Metanephros (tissue), 2 donors: ENCODE measurements around the gene SRRM5. TPM values are rescaled to one million over a fixed set of nuclear protein-coding genes. Genes with fewer than 3 reads are reported as not detected.

Experiments used
- small RNA-seq: library from RNA; depleted of rRNA; stranded (forward); fragments of <200 nt; gene quantifications from one replicate; pipeline ENCODE3, GENCODE V24; 2014; ENCODE audit warnings: low replicate concordance
- total RNA-seq: library from RNA; depleted of rRNA; stranded (reverse); fragments of >200 nt; gene quantifications from one replicate; pipeline ENCODE4 v1.2.3, GENCODE V29; 2014

Gene SRRM5, protein sequence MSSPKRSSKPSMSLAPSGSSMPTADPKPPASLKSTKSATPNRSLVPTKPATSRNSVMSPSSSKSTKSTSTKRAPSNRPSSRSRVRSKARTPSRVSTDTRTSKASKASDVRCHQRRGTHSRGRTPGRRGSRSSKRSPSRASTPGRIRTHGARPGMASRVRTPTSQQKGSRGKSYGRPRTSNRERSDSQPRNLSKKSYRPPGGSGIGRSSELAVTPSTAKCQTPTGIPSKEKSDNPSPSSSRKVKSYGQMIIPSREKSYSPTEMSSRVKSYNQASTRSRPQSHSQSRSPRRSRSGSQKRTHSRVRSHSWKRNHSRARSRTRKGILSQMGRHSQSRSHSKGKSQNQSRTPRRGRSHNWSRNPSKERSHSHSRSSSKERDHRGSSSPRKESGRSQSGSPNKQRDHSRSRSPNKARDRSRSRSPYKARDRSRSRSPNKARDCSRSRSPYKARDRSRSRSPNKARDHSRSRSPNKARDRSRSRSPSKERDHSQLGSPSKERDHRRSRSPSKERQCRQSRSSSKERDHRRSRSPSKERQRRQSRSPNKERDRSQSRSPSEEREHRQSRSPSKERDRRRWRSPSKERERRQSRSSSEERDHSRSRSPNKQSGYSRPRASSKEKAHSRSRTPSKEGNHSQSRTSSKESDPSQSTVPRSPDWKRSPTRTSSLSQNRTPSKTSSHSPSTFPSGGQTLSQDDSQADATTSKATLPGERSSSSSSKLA
- 0.06 TPM for total RNA-seq

DNA sequence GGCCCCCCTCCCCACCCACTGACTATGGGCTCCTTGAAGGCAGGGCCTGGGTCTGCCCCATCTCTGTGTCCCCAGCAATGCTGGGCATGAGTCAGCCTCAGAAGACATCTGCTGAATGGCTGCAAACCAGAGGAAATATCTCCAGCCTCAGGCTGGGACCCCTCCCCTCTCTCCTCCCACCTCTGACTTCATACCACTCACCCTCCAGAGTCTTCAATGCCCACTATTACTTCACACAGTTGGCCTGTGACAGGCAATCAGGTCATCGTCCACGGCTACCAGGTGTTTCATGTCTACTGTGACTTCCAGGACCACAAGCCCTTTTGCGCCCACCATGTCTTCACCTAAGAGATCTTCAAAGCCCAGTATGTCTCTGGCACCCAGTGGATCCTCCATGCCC lies at the start of gene SRRM5:
SRRM5 (plus strand) TSS at position 301 of the 400 bp plus-strand sequence; CDS start at position 335, 34 bp downstream.

DNA sequence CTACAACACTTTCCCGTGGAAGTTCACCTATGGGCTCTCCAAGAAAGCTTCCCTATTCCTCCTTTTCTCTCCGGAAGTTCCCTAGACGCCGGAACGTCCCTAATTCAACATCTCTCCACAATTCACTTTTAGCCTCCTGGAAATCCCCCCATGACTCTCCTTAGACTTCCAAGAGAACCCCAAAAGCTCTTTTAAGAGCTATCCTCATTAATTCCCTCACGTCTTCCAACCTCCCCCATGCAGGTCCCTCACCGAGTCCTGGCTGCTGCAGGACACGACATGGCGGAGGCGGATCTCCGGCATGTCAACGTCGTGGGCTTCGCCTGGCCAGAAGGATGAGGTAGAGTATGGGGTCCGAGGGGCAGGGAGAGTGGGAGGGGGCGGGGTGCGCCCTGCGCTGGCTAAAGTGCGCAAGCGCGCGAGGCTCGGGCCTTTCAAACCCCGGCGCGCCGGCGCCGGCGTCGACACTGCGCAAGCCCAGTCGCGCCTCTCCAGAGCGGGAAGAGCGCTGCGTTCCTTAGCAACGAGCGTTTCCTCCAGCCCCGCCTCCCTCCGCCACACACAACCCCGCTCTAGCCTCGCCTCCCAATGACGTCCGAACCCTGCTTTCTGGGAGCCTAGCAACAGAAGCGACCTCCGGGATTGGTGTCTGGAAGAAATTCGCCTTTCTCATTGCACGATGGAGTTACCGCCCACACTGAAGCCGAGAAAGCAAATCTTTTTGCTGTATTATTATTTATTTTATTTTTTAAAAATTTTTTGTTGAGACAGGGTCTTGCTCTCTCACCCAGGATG lies 36.5 kb upstream of the SRRM5 start, which contains the start of the genes PINLYP and XRCC1:
PINLYP (plus strand) TSS at position 646 of the 795 bp plus-strand sequence. CDS start 1,391 bp downstream, outside the sequence.
XRCC1 (minus strand) TSS at position 372 of the 795 bp plus-strand sequence; CDS start at position 303, 69 bp downstream.

DNA sequence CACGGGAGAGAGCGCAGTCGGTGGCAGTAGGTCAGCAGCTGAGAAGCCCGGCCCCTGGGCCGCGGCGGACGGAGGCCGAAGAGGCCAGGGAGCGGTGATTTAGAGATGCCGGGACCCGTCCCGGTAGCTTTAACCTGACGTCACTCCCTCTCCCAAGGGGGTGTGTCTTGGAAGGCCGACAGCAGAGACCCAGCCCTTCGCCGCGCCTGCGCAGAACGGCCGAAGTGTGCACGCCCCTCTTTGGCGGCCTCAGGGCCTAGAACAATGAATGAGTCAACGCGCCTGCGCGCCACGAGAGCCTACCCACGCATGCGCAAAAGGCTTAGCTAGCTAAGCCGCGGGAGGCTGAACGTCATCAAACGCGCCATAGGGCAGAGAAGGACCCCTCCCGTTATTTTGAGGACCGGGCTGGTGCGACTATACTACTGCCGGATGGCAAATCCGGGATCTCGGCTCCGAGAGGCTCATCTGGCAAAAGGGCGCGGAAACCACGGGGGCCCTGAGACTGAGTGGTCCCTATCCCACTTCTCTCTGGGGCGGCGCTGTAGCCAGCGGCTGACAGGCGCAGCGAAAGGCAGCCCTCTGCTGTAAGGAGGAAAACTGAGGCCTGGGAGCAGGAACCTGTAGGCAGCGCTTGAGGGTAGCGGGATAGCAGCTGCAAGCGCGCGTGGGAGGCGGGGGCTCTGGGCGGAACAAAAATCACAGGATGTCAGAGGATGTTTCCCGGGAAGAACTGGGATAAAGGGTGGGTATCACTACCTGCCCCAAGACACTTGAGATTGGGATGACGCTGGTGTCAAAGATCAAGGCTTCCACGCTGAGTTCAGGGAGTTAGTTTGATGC lies 15.7 kb upstream of the SRRM5 start, which contains the start of the genes IRGQ and ZNF576:
IRGQ (minus strand) TSS at position 136 of the 843 bp plus-strand sequence. CDS start 796 bp downstream, outside the sequence.
ZNF576 (plus strand) TSS at position 597 of the 843 bp plus-strand sequence. CDS start 514 bp downstream, outside the sequence.

DNA sequence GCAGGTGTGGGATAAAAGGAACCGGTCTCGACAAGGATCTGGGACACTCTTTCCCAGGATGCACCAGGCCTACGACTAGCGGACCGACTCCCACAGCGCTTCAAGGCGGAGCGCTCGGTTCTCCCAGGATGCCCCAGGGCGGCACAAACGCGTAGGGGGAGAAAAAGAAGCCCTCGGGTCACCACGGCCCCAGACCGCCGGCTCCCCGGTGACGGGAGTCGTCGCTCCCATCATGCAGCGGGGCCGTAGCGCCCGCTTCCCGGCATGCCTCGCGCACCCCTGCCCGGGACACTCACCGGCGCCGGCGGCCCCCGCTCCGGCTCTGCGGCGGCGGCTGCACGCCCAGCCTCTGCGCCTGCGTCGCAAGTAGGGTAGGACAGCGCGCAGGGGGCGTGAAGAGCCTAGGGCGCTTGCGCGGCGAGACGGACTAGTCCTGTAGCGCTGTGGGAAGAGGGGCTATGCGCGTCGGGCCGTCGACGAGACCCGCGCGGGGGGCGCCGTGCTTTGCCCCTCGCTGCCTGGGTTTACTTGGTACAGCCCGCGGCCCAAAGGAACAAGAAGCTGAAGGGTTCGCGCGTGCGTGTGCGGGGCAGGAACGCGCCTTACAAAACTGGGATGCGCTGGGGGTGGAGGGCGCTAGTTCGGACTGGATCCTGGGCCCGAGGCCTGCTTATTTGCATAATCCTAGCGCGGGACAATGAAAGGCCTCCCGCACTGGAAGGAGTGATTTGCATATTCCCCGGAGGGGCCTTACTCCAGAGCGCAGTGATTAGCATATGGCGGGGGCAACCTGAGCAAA lies 7.6 kb downstream of the SRRM5 start, which contains the start of gene ZNF428:
ZNF428 (minus strand) TSS at position 368 of the 799 bp plus-strand sequence. CDS start 5,325 bp downstream, outside the sequence.

DNA sequence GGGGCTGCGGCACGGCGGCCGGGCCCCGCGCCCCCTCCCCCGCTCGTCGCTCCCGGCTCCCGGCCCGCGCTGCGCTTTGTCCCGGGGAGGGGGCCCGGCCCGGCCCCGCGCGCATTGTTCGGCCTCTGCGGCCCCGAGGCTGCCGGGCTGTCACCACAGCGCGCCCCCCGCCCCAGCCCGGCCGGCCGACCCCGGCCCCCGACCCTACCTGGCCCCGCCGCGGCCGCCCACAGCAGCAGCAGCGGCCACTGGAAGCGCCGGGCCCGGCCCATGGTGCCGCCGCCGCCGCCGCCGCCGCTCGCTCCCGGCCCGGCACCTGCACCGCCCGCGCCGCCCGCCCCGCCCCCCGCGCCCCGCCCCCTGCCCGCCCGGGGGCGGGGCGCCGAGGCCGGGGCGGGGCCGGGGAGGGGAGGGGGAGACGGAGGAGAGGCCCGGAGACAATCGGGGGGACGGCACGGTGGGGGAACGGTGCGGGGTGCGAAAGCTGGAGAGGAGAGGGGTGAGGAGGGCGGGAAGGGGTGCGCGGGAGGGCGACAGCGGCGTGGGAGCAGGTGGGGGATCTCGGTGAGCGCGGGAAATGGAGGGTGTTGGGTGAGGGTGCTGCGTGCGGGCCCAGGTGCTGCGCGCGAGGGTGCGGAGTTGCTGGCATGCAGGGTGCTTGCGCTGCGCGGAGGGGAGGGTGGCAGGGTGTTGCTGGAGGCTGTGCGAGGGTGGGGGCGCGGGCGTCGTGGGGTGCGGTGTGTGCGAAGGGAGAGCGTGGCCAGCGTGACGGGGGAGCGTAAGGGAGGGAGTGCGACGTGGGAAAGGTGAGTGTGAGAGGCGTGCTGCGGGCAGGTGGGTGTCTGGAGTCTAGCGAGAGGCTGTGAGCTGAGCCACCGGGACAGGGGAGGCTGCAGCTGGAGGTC lies 27.9 kb downstream of the SRRM5 start, which contains the start of gene CADM4:
CADM4 (minus strand) TSS at position 332 of the 905 bp plus-strand sequence; CDS start at position 272, 60 bp downstream.

Small RNA genes within 50 kb of the gene (small RNA-seq; reads per million reads assigned to genes)
- gene RN7SL368P: not detected

Other genes with a start within 250 kb of the SRRM5 start
- not detected for gene TEX101, start 197.2 kb upstream of the SRRM5 start, total RNA-seq
- 0.70 TPM for gene LYPD3, start 146.5 kb upstream of the SRRM5 start, total RNA-seq
- gene PHLDB3, start 107.3 kb upstream of the SRRM5 start, total RNA-seq: 22.1 TPM
- 28.1 TPM for gene ETHE1, start 84.9 kb upstream of the SRRM5 start, total RNA-seq
- 1.8 TPM for gene ZNF575, start 78.9 kb upstream of the SRRM5 start, total RNA-seq
- 22.9 TPM for gene XRCC1, start 36.6 kb upstream of the SRRM5 start, total RNA-seq
- 9.5 TPM for gene PINLYP, start 36.3 kb upstream of the SRRM5 start, total RNA-seq
- 33.1 TPM for gene IRGQ, start 16.0 kb upstream of the SRRM5 start, total RNA-seq
- 9.4 TPM for gene ZNF576, start 15.5 kb upstream of the SRRM5 start, total RNA-seq
- 90.2 TPM for gene ZNF428, start 7.5 kb downstream of the SRRM5 start, total RNA-seq
- 24.4 TPM for gene CADM4, start 27.8 kb downstream of the SRRM5 start, total RNA-seq
- gene PLAUR, start 58.1 kb downstream of the SRRM5 start, total RNA-seq: 16.9 TPM
- gene IRGC, start 104.0 kb downstream of the SRRM5 start, total RNA-seq: not detected
- 23.2 TPM for gene SMG9, start 142.9 kb downstream of the SRRM5 start, total RNA-seq
- gene KCNN4, start 168.9 kb downstream of the SRRM5 start, total RNA-seq: 3.7 TPM
- gene LYPD5, start 190.4 kb downstream of the SRRM5 start, total RNA-seq: 0.99 TPM
- 26.7 TPM for gene ZNF283, start 215.2 kb downstream of the SRRM5 start, total RNA-seq